Measurements from ENCODE around the gene PEPD. TPM values are rescaled to one million over a fixed set of nuclear protein-coding genes. Genes with fewer than 3 reads are reported as not detected.

Gene PEPD
- total RNA-seq, 1 experiment from 2014 or later = 148 TPM

- no peak for DNase-seq (ENCODE audit: low read depth)
- in situ Hi-C loops (cut with HindIII; ENCODE audit: low pct_unique_long_range_greater_than_20kb, low sequenced_read_pairs) = no loop called here
Measured at GRCh38 chr19:33390101-33390907, 131.3 kb downstream of the PEPD start.

- in situ Hi-C loops (cut with HindIII; ENCODE audit: low pct_unique_long_range_greater_than_20kb, low sequenced_read_pairs) = no loop called here
- DNase-seq (ENCODE audit: low read depth) = no peak
Measured at GRCh38 chr19:33389421-33390100, 132.0 kb downstream of the PEPD start.

- DNase-seq (ENCODE audit: low read depth) = no peak
- in situ Hi-C loops (cut with HindIII; ENCODE audit: low pct_unique_long_range_greater_than_20kb, low sequenced_read_pairs) = no loop called here
Measured at GRCh38 chr19:33388725-33389420, 132.7 kb downstream of the PEPD start.

- in situ Hi-C loops (cut with HindIII; ENCODE audit: low pct_unique_long_range_greater_than_20kb, low sequenced_read_pairs) = no loop called here
- DNase-seq (ENCODE audit: low read depth) = no peak
Measured at GRCh38 chr19:33388231-33388724, 133.3 kb downstream of the PEPD start.

GRCh38 chr19:33387351-33388230 is 134.0 kb downstream of the PEPD start:
- in situ Hi-C loops (cut with HindIII; ENCODE audit: low pct_unique_long_range_greater_than_20kb, low sequenced_read_pairs) = no loop called here
- no peak for DNase-seq (ENCODE audit: low read depth)

GRCh38 chr19:33386361-33386858 is 135.2 kb downstream of the PEPD start:
- DNase-seq (ENCODE audit: low read depth) = no peak
- in situ Hi-C loops (cut with HindIII; ENCODE audit: low pct_unique_long_range_greater_than_20kb, low sequenced_read_pairs) = no loop called here

- DNase-seq (ENCODE audit: low read depth) = no peak
- in situ Hi-C loops (cut with HindIII; ENCODE audit: low pct_unique_long_range_greater_than_20kb, low sequenced_read_pairs) = no loop called here
Measured at GRCh38 chr19:33385956-33386355, 135.6 kb downstream of the PEPD start.

- DNase-seq (ENCODE audit: low read depth) = no peak
- in situ Hi-C loops (cut with HindIII; ENCODE audit: low pct_unique_long_range_greater_than_20kb, low sequenced_read_pairs) = no loop called here
Measured at GRCh38 chr19:33384983-33385382, 136.6 kb downstream of the PEPD start.

GRCh38 chr19:33383720-33384292 is 137.8 kb downstream of the PEPD start:
- DNase-seq (ENCODE audit: low read depth) = no peak
- in situ Hi-C loops (cut with HindIII; ENCODE audit: low pct_unique_long_range_greater_than_20kb, low sequenced_read_pairs) = no loop called here

GRCh38 chr19:33382982-33383381 is 138.6 kb downstream of the PEPD start:
- DNase-seq (ENCODE audit: low read depth) = no peak

GRCh38 chr19:33382006-33382405 is 139.6 kb downstream of the PEPD start:
- no peak for DNase-seq (ENCODE audit: low read depth)
- in situ Hi-C loops (cut with HindIII; ENCODE audit: low pct_unique_long_range_greater_than_20kb, low sequenced_read_pairs) = no loop called here

More at GRCh38 chr19:33382982-33383381, 138.6 kb downstream of the PEPD start:
- in situ Hi-C loops (cut with HindIII; ENCODE audit: low pct_unique_long_range_greater_than_20kb, low sequenced_read_pairs) = no loop called here

GRCh38 chr19:33381101-33381500 is 140.5 kb downstream of the PEPD start:
- in situ Hi-C loops (cut with HindIII; ENCODE audit: low pct_unique_long_range_greater_than_20kb, low sequenced_read_pairs) = no loop called here
- DNase-seq (ENCODE audit: low read depth) = no peak

- no peak for DNase-seq (ENCODE audit: low read depth)
- in situ Hi-C loops (cut with HindIII; ENCODE audit: low pct_unique_long_range_greater_than_20kb, low sequenced_read_pairs) = no loop called here
Measured at GRCh38 chr19:33379151-33379829, 142.3 kb downstream of the PEPD start.

- in situ Hi-C loops (cut with HindIII; ENCODE audit: low pct_unique_long_range_greater_than_20kb, low sequenced_read_pairs) = no loop called here
Measured at GRCh38 chr19:33377586-33378475, 143.8 kb downstream of the PEPD start.

GRCh38 chr19:33376941-33377557 is 144.5 kb downstream of the PEPD start:
- in situ Hi-C loops (cut with HindIII; ENCODE audit: low pct_unique_long_range_greater_than_20kb, low sequenced_read_pairs) = no loop called here
- no peak for DNase-seq (ENCODE audit: low read depth)

More at GRCh38 chr19:33377586-33378475, 143.8 kb downstream of the PEPD start:
- no peak for DNase-seq (ENCODE audit: low read depth)

- in situ Hi-C loops (cut with HindIII; ENCODE audit: low pct_unique_long_range_greater_than_20kb, low sequenced_read_pairs) = no loop called here
- peak; percentile 23 for DNase-seq (ENCODE audit: low read depth)
Measured at GRCh38 chr19:33376423-33376822, 145.2 kb downstream of the PEPD start.

Measured in Caki2 (cell line).